ENCODE measurements around the gene MED15.

Gene MED15

GRCh38 chr22:20514658-20515406, 7.4 kb downstream of the MED15 start:
- Histone ChIP-seq H3K9ac (ENCODE audit: low read depth, low read length, poor library complexity, severe bottlenecking) (no peak overlapping the region), H3K4me1 (ENCODE audit: insufficient read depth, low read length, poor library complexity, severe bottlenecking) (peaks cover 43% of the 10 kb centered on the region), H3K36me3 (ENCODE audit: insufficient read depth, low read length) (peaks cover 20% of the 10 kb centered on the region; the same call in 1 of the 2 replicates), H3K9me3 (ENCODE audit: insufficient read depth, low read depth, low read length) (no peaks in the 10 kb centered on the region), H3K4me2 (ENCODE audit: low read depth, low read length, poor library complexity, severe bottlenecking) (no peak overlapping the region), H3K9me2 (replicated peaks; ENCODE audit: low read depth, low read length) (no peaks in the 10 kb centered on the region), H4K20me1 (ENCODE audit: insufficient read depth, low read length, poor library complexity, severe bottlenecking) (peaks cover 82% of the 10 kb centered on the region), H2AFZ (ENCODE audit: low read length) (no peak overlapping the region), H3K4me3 (ENCODE audit: low read length, poor library complexity, severe bottlenecking) (no peak overlapping the region), H3K79me2 (ENCODE audit: insufficient read depth, low read length) (peaks cover 96% of the 10 kb centered on the region), H3F3A (ENCODE audit: low read depth) (no peaks in the 10 kb centered on the region), H3K27me3 (ENCODE audit: insufficient read depth, low read length, poor library complexity, severe bottlenecking) (no peaks in the 10 kb centered on the region)
- no peak for TF ChIP-seq CTCF (conservative IDR thresholded peaks at IDR 0.05; ENCODE audit: low read length)
- TF ChIP-seq EZH2phosphoT487 (IDR thresholded peaks at IDR 0.05; ENCODE audit: borderline replicate concordance), result no peak

- Histone ChIP-seq H3K9me2 (replicated peaks; ENCODE audit: low read depth, low read length) (no peaks in the 10 kb centered on the region), H4K20me1 (ENCODE audit: insufficient read depth, low read length, poor library complexity, severe bottlenecking) (peaks cover 78% of the 10 kb centered on the region), H3K4me2 (ENCODE audit: low read depth, low read length, poor library complexity, severe bottlenecking) (no peak overlapping the region), H3K4me1 (ENCODE audit: insufficient read depth, low read length, poor library complexity, severe bottlenecking) (peaks cover 28% of the 10 kb centered on the region), H3K36me3 (ENCODE audit: insufficient read depth, low read length) (peaks cover 30% of the 10 kb centered on the region; the same call in 1 of the 2 replicates), H3K4me3 (ENCODE audit: low read length, poor library complexity, severe bottlenecking) (no peak overlapping the region), H3F3A (ENCODE audit: low read depth) (no peaks in the 10 kb centered on the region), H2AFZ (ENCODE audit: low read length) (no peak overlapping the region), H3K27me3 (ENCODE audit: insufficient read depth, low read length, poor library complexity, severe bottlenecking) (no peaks in the 10 kb centered on the region), H3K9ac (ENCODE audit: low read depth, low read length, poor library complexity, severe bottlenecking) (no peak overlapping the region), H3K9me3 (ENCODE audit: insufficient read depth, low read depth, low read length) (no peaks in the 10 kb centered on the region), H3K79me2 (ENCODE audit: insufficient read depth, low read length) (peaks cover 94% of the 10 kb centered on the region)
- no peak for TF ChIP-seq CTCF (conservative IDR thresholded peaks at IDR 0.05; ENCODE audit: low read length)
These were observed 9.0 kb downstream of the MED15 start for GRCh38 chr22:20516399-20516798.

GRCh38 chr22:20517422-20517821, 10.0 kb downstream of the MED15 start:
- TF ChIP-seq EZH2phosphoT487 (IDR thresholded peaks at IDR 0.05; ENCODE audit: borderline replicate concordance) (no peak), CTCF (conservative IDR thresholded peaks at IDR 0.05; ENCODE audit: low read length) (no peak)
- Histone ChIP-seq H3K9me2 (replicated peaks; ENCODE audit: low read depth, low read length) (no peaks in the 10 kb centered on the region), H3F3A (ENCODE audit: low read depth) (no peaks in the 10 kb centered on the region), H3K9me3 (ENCODE audit: insufficient read depth, low read depth, low read length) (no peaks in the 10 kb centered on the region), H3K4me3 (ENCODE audit: low read length, poor library complexity, severe bottlenecking) (no peak overlapping the region), H4K20me1 (ENCODE audit: insufficient read depth, low read length, poor library complexity, severe bottlenecking) (peaks cover 78% of the 10 kb centered on the region), H2AFZ (ENCODE audit: low read length) (no peak overlapping the region), H3K36me3 (ENCODE audit: insufficient read depth, low read length) (peaks cover 37% of the 10 kb centered on the region; the same call in 1 of the 2 replicates), H3K4me1 (ENCODE audit: insufficient read depth, low read length, poor library complexity, severe bottlenecking) (peaks cover 20% of the 10 kb centered on the region), H3K4me2 (ENCODE audit: low read depth, low read length, poor library complexity, severe bottlenecking) (peak overlapping the region; percentile 22), H3K9ac (ENCODE audit: low read depth, low read length, poor library complexity, severe bottlenecking) (no peak overlapping the region), H3K79me2 (ENCODE audit: insufficient read depth, low read length) (peaks cover 93% of the 10 kb centered on the region), H3K27me3 (ENCODE audit: insufficient read depth, low read length, poor library complexity, severe bottlenecking) (no peaks in the 10 kb centered on the region)
